DMS 273 treated with DMSO at 0.1 percent for 48 hours (cell line): ENCODE data around the gene GLIPR1L2.
A peak's percentile ranks its signal among the peaks of the same experiment; 100 is the strongest.
"Not testable (repeated sequence)": the region's sequence is repeated elsewhere in the genome, so short reads cannot be mapped to it uniquely, and the experiment has no call there.

Source experiments
- DNase-seq: peaks from one replicate; lab custom pipeline; 2025; lab: John Stamatoyannopoulos, UW

GLIPR1L2 gene

GRCh38 chr12:75390899-75391538 lies at the start of gene GLIPR1L2:
TSS of gene GLIPR1L2 (plus strand) at chr12:75391089. CDS start at chr12:75391117, 28 bp downstream.
- DNase-seq, result peak; percentile 88

GRCh38 chr12:75341873-75342272 lies 49.0 kb upstream of the GLIPR1L2 start:
- DNase-seq, result no peak

DNA sequence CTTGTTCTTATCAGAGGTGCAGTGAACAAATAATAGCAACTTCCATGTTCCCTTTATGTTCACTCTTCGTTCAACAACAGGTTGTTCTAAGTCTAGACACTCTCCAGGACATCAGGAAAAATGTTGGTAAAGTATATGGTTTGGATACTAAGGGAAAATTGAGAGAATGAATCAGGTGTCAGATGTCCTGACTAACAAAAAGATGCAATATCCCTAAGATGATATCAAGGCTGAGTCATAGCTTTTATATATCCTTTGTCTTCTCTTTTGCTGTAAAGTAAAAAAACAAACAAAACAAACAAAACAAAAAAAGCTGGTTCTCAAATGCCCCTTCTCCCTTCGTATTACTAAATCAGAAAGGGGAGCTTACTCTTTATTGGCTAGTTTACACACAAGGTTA lies 45.4 kb upstream of the GLIPR1L2 start:
- DNase-seq, result no peak

- DNase-seq, result not testable (repeated sequence)
These were observed 44.7 kb upstream of the GLIPR1L2 start for GRCh38 chr12:75346215-75346614.

GRCh38 chr12:75349946-75350345 lies 40.9 kb upstream of the GLIPR1L2 start:
- no peak for DNase-seq

DNA sequence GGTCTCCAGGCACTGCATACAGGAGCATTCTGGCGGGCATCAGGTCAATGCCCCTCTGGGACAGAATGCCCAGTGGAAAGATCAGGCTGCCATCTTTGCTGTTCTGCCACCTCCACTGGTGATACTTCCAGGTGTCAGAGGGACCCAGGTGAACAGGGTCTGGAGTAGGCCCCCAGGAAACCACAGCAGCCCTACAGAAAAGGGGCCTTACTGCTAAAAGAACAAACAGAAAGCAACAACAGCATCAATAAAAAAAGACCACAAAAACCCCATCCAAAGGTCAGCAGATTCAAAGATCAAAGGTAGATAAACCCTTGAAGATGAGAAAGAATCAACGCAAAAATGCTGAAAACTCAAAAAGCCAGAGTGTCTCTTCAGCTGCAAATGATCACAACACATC lies 40.5 kb upstream of the GLIPR1L2 start:
- no peak for DNase-seq

DNA sequence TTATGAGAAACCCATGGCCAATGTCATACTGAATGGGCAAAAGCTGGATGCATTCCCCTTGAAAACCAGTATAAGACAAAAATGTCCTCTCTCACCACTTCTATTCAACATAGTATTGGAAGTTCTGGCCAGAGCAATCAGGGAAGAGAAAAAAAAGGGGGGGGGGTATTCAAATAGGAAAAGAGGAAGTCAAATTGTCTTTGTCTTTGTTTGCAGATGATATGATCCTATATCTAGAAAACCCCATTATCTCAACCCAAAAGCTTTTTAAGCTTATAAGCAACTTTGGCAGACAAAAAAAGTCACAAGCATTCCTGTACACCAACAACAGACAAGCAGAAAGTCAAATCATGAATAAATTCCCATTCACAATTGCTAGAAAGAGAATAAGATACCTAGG lies 36.9 kb upstream of the GLIPR1L2 start:
- no peak for DNase-seq

DNA sequence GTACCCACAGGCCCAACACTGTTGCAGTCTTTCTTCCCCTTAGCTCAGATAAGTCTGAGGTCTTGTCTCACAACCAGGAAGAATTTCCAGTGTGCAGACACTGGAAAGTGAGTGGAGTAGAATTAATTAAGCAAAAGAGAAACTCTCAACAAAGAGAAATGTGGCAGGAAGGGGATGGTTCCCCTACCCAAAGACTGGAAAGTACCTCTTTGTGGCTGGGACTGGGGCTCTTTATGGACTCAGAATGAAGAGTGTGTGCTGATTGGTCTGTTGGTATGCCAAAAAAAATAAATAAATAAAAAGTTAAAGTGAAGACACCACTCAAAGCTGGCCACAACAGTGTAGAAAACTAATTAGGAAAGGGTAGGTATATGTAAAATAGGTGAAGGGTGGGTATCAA lies 30.0 kb upstream of the GLIPR1L2 start:
- DNase-seq, result no peak

DNA sequence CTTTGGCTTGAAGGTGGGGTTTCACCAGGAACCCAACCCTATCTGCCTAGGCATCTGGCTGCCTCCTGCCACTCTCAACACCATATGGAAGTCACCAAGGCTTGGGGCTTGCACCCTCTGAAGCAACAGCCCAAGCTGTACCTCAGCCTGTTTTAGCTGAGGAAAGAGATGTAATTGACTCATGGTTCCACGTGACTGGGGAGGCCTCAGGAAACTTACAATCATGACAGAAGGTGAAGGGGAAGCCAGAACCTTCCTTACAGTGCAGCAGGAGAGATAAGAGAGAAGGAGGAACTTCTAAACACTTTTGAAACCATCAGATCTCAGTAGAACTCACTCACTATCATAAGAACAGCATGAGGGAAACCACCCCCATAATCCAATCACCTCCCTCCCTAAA lies 29.5 kb upstream of the GLIPR1L2 start:
- DNase-seq, result no peak

- no peak for DNase-seq
These were observed 26.0 kb upstream of the GLIPR1L2 start for GRCh38 chr12:75364919-75365318.

DNA sequence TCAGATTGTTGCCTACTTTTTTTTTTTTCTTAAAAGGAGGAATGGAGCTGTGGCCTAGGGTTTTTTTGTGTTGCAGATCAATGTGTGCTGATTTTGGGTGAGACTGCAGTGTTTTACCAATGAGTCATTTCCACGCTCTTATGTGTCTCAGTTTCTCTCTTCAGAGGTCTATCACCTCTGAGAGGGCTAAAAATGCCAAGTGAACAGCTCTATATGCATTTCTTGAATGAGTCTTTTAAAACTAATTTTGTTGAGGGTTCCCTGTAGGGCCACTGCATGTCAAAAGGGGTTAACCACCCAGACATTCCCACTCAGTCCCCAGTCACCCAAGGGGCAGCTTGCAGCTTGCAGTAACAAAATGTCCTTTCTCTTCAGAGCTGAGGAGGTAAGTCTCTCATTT lies 24.3 kb upstream of the GLIPR1L2 start:
- DNase-seq, result no peak

- no peak for DNase-seq
These were observed 15.9 kb upstream of the GLIPR1L2 start for GRCh38 chr12:75374971-75375370.

DNA sequence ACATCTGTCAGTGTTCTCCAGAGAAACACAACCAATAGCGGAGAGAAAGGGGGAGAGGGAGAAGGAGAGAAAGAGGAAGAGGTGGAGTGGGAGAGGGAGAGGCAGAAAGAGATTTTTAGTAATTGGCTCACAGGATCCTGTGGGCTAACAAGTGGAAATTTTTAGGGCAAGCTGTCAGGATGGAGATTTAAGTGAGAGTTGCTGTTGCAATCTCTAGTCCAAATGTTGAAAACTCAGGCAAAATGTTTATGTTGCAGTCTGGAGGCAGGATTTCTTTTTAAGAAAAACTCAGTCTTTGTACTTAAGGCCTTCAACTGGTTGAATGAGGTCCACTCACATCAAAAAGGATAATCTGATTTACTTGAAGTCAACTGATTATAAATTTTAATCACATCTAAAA lies 12.5 kb upstream of the GLIPR1L2 start:
- DNase-seq, result no peak

DNA sequence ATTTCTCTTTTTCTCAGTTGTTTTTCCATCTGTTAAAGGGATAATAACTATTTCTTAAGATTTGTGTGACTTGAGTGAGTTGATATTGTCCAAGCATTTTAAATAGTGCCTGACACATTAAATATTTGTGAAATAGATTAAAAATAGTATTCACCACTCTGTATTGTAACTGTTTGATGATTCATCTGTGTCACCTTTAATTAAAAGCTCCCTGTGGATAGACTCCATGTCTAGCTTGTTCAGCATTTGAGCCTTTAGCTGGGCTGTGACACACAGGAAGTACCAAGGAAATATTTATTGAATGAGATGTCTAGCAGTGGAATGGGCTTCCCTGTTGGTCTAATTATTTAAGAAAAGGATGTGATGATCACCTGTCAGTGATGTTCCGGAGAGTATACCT lies 1.8 kb upstream of the GLIPR1L2 start:
- no peak for DNase-seq

DNA sequence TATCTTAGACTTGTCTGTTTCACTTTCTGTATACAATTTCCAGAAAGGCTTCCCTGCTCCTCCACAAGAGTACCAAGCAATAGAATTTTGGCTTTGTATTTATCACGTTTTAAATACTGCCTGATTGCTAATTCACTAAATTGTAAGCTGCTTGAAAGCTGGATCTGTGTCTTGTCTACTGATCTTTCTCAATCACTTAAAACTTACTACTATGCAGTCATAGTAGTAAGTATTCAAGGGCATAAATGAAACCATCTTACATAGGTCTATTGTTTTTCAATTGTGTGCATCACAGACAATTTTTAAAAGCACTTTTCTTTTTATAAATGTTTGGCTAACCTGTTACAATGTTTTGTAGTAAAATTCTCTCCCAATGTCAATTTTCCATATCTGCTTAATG lies 1.2 kb upstream of the GLIPR1L2 start:
- DNase-seq, result no peak

DNA sequence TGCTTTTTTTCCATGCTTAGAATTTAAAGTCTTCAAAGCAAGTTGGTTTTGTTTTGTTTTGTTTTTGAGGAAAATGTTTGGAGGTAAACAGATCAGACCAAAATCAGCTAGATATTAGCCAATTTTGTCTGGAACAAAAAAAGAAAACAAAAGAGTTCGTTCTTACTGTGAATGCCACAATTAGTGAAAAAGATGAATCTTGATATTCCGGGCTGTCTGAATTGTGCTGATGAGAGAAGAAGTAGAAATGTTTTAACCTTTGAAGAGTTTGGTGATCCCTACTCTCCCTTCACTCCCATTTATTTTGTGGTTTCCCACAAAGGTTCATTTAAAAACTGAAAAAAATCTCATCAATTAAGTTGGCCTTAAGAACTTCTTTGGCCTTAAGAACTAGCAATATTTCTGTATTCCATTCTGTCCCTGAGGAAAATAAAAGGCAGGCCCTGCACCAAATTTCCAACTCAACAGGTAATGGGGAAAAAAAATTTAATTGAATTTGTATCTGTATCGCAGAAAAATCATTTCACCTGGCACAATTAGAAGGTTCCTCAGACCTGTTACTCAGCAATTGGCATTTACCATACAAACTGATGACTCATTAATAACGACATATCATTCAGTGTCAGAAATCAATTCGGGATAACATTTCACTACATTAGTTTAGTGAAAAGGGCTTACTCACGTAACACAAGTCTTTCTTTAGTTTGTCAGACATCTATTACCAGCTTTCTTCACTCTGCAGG lies 562 bp upstream of the GLIPR1L2 start:
- DNase-seq, result no peak

DNA sequence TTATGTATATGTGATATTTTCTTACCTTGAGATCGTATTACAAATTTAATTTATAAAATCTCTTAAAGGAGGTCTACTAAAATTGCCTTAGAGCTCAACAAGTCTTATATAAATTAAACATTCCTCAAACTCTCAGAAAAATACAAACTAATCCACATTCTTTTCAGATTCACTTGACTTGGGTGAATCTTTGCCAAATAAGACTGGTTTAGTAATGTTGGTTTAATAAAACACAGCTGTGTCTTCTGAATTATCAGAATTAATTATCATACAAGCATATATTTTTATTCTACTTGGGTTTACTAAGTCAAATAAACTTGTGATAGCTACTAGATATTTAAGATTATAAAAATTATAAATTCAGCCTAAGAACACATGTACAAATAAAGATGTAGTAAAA lies 13.3 kb downstream of the GLIPR1L2 start:
- no peak for DNase-seq

DNA sequence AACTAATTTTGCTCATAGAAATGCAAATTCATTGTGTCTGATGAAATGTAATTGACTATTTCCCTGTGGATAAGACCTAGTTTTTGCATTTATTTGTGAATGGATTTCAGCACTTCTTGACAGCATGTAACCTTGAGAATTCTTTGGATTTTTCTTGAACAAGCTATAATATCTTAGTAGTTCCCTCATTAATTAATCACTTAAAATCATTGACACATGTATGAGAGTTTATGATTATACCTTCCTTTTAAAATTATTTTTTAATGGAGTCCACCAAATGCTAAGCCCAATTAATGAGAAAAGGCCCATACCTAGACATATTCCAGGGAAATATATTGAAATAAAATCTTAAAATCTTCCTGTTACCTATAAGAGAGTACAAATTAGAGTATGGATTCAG lies 16.8 kb downstream of the GLIPR1L2 start:
- no peak for DNase-seq

DNA sequence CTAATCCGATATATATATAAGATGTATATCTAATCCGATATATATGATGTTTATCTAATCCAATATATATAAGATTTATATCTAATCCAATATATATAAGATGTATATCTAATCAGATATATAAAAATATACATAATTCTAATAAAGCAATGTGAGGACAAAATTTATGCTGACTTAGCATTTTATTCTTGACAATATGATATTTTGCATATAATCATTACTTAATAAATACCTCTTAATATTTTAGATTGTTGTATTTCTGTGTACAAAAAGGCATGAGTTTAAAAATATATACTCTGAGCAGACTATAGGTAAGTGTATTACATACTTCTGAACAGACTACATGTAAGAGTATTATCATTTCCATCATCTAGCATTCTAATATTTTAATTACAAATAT lies 18.9 kb downstream of the GLIPR1L2 start:
- DNase-seq, result no peak

DNA sequence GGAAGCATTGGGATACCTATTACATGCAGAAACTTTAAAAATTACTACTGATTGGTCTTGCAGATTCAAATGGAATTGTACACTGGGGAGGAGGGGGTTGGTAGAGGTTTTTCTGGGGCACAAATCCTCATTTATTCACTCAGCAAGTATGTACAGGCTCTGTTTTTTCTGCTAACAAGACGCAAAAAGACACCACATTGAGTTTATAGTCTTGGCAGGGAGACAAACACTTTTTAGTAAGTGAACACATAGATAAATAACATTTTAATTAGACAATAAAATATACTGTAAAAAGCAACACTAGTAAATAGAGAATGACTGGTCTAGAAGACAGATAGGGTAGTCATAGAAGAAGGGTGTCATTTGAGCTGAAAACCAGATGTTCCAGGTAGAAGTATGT lies 23.8 kb downstream of the GLIPR1L2 start:
- no peak for DNase-seq

- DNase-seq, result no peak
These were observed 29.0 kb downstream of the GLIPR1L2 start for GRCh38 chr12:75419841-75420240.

DNA sequence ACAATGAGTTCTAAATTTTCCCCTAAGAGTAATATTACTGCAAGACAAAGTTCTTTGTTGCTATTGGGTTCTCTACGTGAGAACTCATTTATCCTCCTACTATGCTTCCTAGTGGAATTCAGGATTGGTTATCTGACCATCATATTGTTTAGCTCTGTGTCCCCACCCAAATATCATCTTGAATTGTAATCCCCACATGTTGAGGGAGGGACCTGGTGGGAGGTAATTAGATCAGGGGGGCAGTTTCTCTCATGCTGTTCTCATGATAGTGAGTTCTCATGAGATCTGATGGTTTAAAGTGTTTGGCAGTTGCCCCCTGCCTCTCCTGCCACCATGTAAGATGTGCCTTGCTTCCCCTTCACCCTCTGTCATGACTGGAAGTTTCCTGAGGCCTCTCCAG lies 36.6 kb downstream of the GLIPR1L2 start:
- no peak for DNase-seq

- no peak for DNase-seq
These were observed 37.9 kb downstream of the GLIPR1L2 start for GRCh38 chr12:75428767-75429166.

GRCh38 chr12:75432924-75433323 lies 42.0 kb downstream of the GLIPR1L2 start:
- DNase-seq, result no peak
